ENCODE measurements around the gene SGMS1.

The SGMS1 gene

DNA sequence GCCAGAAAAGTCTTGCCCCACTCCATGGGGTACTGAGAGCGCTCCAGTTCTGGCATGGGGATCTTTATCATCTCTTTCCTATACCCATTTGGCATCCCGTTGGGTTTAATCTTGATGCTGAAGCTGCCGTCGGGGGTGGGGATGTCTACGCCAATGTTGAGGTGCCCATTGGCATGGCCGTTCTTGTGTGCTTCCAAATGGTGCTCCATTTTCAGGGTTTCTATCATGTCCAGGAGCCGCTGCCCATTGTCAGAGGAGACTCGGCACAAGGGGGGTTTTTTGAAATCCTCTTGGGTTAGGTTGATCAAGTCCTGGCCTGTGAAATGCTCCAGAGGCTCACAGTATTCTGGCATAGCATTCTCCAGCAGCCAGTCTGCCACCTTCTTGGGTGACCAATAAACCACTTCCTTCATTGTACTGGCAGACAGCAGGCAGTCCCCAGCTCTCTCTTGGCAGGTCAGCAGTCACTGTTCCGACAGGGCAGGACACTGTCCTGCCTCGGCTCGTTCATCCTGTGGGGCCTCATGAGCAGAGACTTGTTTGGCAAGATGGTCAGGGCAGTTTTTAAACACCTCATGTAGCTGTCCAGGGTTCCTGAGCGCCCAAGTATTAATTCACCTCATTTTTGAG is 279.9 kb downstream of the SGMS1 start:
- DNase-seq (ENCODE audit: low read depth) = no peak
- TF ChIP-seq, protein P1, sequence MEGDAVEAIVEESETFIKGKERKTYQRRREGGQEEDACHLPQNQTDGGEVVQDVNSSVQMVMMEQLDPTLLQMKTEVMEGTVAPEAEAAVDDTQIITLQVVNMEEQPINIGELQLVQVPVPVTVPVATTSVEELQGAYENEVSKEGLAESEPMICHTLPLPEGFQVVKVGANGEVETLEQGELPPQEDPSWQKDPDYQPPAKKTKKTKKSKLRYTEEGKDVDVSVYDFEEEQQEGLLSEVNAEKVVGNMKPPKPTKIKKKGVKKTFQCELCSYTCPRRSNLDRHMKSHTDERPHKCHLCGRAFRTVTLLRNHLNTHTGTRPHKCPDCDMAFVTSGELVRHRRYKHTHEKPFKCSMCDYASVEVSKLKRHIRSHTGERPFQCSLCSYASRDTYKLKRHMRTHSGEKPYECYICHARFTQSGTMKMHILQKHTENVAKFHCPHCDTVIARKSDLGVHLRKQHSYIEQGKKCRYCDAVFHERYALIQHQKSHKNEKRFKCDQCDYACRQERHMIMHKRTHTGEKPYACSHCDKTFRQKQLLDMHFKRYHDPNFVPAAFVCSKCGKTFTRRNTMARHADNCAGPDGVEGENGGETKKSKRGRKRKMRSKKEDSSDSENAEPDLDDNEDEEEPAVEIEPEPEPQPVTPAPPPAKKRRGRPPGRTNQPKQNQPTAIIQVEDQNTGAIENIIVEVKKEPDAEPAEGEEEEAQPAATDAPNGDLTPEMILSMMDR (IDR thresholded peaks at IDR 0.05; ENCODE audit: insufficient read depth, low read depth, low read length, missing control alignments) = no peak
- H3K4me3 ChIP-seq (ENCODE audit: low read depth, low read length) = no peak overlapping the region

GRCh38 chr10:50341987-50342386 is 281.8 kb downstream of the SGMS1 start:
- TF ChIP-seq, protein P1 (IDR thresholded peaks at IDR 0.05; ENCODE audit: insufficient read depth, low read depth, low read length, missing control alignments) = no peak

DNA sequence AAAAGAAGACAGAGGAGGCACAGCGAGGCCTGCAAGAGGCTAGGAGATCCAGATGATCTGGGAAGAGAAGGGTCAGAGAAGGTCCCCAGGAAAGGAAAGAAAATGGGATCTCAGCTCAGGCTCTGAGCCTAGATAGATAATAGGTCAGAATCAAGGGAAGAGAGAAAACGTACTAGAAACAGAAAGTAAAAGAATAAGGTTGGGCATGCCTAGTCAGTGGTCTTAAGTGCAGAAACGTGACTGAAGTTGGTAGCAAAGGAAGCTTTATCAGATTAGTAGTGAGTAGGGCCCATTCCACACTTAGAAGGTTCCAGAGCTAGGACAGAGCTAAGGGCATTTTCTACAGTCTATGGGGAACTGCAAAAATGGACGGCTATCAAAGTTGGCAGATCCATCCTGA is 287.6 kb downstream of the SGMS1 start:
- H3K4me3 ChIP-seq (ENCODE audit: low read depth, low read length) = no peak overlapping the region; the same call in 1 of the 2 replicates
- DNase-seq (ENCODE audit: low read depth) = peak; percentile 46
- TF ChIP-seq, protein P1 (IDR thresholded peaks at IDR 0.05; ENCODE audit: insufficient read depth, low read depth, low read length, missing control alignments) = no peak

More at GRCh38 chr10:50341987-50342386, 281.8 kb downstream of the SGMS1 start:
- no peak for DNase-seq (ENCODE audit: low read depth)
- no peak overlapping the region for H3K4me3 ChIP-seq (ENCODE audit: low read depth, low read length)

DNA sequence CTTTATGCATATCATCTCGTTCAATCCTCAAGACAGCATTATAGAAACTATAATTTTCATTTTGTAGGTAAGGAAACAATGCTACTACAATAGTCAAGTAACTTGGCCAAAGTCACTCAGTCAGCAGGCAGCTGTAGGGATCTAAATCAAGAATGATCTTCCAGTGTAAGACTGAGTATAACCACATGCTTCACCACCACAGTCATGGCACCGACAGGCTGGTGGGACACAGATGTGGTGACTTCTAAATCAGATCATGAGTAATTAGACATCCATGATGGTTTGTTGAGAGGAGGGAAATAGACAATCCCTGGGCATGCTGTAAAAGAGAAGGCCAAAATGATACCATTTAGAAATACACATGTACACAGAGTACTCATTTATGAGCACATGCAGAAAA is 288.4 kb downstream of the SGMS1 start:
- TF ChIP-seq, protein P1 (IDR thresholded peaks at IDR 0.05; ENCODE audit: insufficient read depth, low read depth, low read length, missing control alignments) = no peak
- H3K4me3 ChIP-seq (ENCODE audit: low read depth, low read length) = no peak overlapping the region
- no peak for DNase-seq (ENCODE audit: low read depth)

DNA sequence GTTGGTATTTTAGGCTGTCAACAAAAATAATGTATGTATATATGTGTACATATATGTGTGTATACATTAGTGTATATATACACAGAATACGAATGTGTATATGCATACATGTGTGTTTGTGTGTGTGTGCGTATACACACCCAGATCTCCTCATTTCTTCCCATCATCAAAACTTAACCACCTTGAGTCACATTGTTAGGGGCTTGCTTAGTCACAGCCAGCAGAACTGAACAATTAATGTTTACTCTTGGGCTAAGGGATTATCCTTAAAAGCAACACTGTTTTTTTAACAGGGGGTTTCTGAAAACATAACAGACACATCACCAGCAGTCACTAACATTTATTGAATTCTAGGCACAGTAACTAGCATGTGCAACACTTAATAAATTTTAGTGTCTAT is 289.5 kb downstream of the SGMS1 start:
- TF ChIP-seq, protein P1 (IDR thresholded peaks at IDR 0.05; ENCODE audit: insufficient read depth, low read depth, low read length, missing control alignments) = no peak
- H3K4me3 ChIP-seq (ENCODE audit: low read depth, low read length) = no peak overlapping the region
- no peak for DNase-seq (ENCODE audit: low read depth)

GRCh38 chr10:50333872-50334271 is 289.9 kb downstream of the SGMS1 start:
- no peak for DNase-seq (ENCODE audit: low read depth)
- TF ChIP-seq, protein P1 (IDR thresholded peaks at IDR 0.05; ENCODE audit: insufficient read depth, low read depth, low read length, missing control alignments) = no peak

More at GRCh38 chr10:50333872-50334271, 289.9 kb downstream of the SGMS1 start:
- H3K4me3 ChIP-seq (ENCODE audit: low read depth, low read length) = no peak overlapping the region
